Suprapubic skin (tissue), 3 donors: ENCODE data around the gene PTPN21.

Experiments
- CTCF ChIP-seq, 2 donors: fragments of 200-600 bp in 1 of 2; fragments of 450-650 bp in 1 of 2; sonication (generic) in 1 of 2; IDR thresholded peaks; one replicate each; pipeline ENCODE4 v1.5.1; 2016 to 2019; ENCODE audit warnings: antibody characterized with exemption in 2 of 2, mild to moderate bottlenecking in 1 of 2, moderate library complexity in 1 of 2
- EP300 ChIP-seq: sonication (generic); formaldehyde crosslinking; IDR thresholded peaks from one replicate; pipeline ENCODE4 v1.6.1; 2017; ENCODE audit warnings: antibody characterized with exemption
- POLR2A ChIP-seq, 2 donors: fragments of 450-650 bp; IDR thresholded peaks; one replicate each; pipeline ENCODE4 v1.6.1; 2017; ENCODE audit warnings: antibody characterized with exemption in 2 of 2, mild to moderate bottlenecking in 2 of 2, moderate library complexity in 2 of 2

- TF ChIP-seq POLR2A (IDR thresholded peaks at IDR 0.05) (no peak), EP300 (no peak), CTCF (IDR thresholded peaks at IDR 0.05) (no peak)
Measured at GRCh38 chr14:88488897-88489296, 65.9 kb downstream of the PTPN21 start.
